IPS DF 6.9 (cell line): ENCODE data around the gene RGS4.

ENCODE experiments used
- DNase-seq: peaks from one replicate; pipeline ENCODE4 v3.0.0-alpha.2; 2013; ENCODE audit warnings: low read depth, low spot score
- H3K27ac ChIP-seq: one replicate; pipeline ENCODE4 v1.5.1; 2013; ENCODE audit warnings: low read length, control low read depth
- H3K27me3 ChIP-seq: 2 replicates; pipeline ENCODE4 v1.6.1; 2013; ENCODE audit warnings: mild to moderate bottlenecking, low read length; ENCODE audit not compliant: control insufficient read depth, insufficient read depth
- H3K36me3 ChIP-seq: 2 replicates; pipeline ENCODE4 v1.6.1; 2013; ENCODE audit warnings: low read length; ENCODE audit not compliant: control insufficient read depth, insufficient read depth
- H3K4me1 ChIP-seq: 2 replicates; pipeline ENCODE4 v1.6.1; 2013; ENCODE audit warnings: low read length; ENCODE audit not compliant: control insufficient read depth, insufficient read depth
- H3K4me3 ChIP-seq: 2 replicates; pipeline ENCODE4 v1.5.1; 2013; ENCODE audit warnings: mild to moderate bottlenecking, low read length
- H3K9me3 ChIP-seq: 2 replicates; pipeline ENCODE4 v1.6.1; 2013; ENCODE audit warnings: low read length, inconsistent platforms; ENCODE audit not compliant: control insufficient read depth, insufficient read depth
- WGBS: extraction: QIAGEN DNeasy Blood & Tissue Kit; methylation state at CpG from one replicate; pipeline ENCODE4 v1.1.7; 2013; ENCODE audit warnings: mixed read lengths, missing lambda C conversion rate; ENCODE audit not compliant: insufficient read length, insufficient coverage; 5-methylcytosine and 5-hydroxymethylcytosine counted together

The RGS4 gene

GRCh38 chr1:163094589-163094988 lies 25.4 kb downstream of the RGS4 start:
- H3K27me3 ChIP-seq = no peaks in the 10 kb centered on the region
- no peak overlapping the region for H3K4me3 ChIP-seq
- no peaks in the 10 kb centered on the region for H3K9me3 ChIP-seq
- no peak overlapping the region for H3K27ac ChIP-seq
- H3K4me1 ChIP-seq = no peaks in the 10 kb centered on the region
- WGBS = no CpG with 5 or more reads among the region's 2 CpGs
- no peak for DNase-seq
- H3K36me3 ChIP-seq = no peaks in the 10 kb centered on the region

DNA sequence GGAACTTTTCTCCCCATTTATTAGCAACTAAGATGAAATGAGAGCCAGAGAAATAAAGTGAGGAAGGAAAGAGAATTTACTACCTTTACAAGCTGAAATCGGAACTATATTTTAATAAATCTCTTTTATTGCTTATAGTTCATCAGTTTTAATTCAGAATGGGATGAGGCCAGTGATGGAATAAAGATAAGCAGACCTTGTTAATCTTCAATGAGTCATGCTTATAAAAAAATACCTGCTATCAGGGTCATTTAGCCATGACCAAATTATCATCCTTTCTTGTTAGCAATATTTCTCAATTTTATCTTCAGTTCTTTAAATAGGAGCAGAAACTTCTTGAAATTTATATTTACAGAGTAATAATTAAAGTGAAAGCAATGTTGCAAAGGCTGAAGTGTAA lies 26.1 kb downstream of the RGS4 start:
- WGBS = no CpG with 5 or more reads among the region's 1 CpG
- DNase-seq = no peak

DNA sequence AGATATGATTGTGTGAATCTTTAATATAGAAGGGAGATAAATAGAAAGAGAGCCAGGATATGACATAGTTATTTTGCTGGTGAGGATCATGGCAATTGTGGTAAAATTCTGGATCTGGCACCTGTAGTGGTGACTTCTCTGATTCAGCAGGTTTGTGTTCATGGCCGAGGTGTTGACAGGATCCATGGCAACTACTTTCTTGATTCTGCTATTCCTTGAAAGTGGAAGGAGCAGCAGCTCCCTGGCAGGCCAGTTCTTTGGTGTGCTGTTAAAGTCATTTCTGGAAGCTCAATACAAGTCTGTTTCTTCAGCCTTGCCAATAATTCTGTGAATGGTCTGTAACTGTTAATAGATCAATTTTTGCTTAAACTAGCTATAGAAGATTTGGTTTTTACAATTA lies 33.4 kb downstream of the RGS4 start:
- Histone ChIP-seq H3K27ac (no peak overlapping the region), H3K36me3 (no peaks in the 10 kb centered on the region), H3K4me3 (no peak overlapping the region), H3K9me3 (no peaks in the 10 kb centered on the region), H3K27me3 (no peaks in the 10 kb centered on the region), H3K4me1 (no peaks in the 10 kb centered on the region)
- WGBS = no CpG with 5 or more reads among the region's 1 CpG
- no peak for DNase-seq

More for the DNA sequence above, 26.1 kb downstream of the RGS4 start:
- Histone ChIP-seq H3K4me3 (no peak overlapping the region), H3K4me1 (no peaks in the 10 kb centered on the region), H3K9me3 (no peaks in the 10 kb centered on the region), H3K27ac (no peak overlapping the region), H3K27me3 (no peaks in the 10 kb centered on the region), H3K36me3 (no peaks in the 10 kb centered on the region)

DNA sequence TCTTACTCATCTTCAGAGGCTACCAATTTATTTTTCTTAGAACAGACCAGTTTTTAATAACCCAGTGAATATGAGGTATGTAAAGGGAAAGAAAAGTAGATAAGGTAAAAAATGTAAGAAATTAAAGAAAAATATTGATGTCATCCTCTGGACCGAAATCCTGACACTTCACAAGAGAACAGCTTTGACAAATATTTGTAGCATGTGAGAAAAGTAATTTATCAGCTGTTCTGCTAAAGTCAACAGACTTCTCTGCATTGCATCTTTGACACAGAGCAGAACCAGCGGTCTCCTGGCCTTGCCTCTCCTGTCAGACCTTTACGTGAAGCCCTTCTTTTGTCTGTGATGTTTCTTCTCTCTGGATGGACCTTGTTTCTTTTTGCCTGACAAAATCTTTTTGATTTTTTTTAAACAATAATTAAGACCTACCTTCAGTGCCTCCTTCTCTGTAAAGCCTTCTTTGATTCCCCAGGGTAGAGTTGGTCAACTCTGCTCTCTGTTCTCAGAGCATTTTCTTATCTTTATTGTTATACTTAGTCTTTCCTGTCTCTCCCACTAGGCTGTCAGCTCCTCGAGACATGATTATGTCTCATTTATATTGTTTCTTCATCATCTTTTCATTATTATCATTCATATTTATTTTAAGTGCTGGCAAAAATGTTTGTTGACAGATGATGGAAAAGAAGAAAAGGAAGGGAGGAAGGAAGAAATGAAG lies 35.4 kb downstream of the RGS4 start:
- WGBS = no CpG with 5 or more reads among the region's 4 CpGs
- Histone ChIP-seq H3K36me3 (no peaks in the 10 kb centered on the region), H3K4me1 (no peaks in the 10 kb centered on the region), H3K9me3 (no peaks in the 10 kb centered on the region), H3K4me3 (no peak overlapping the region), H3K27me3 (no peaks in the 10 kb centered on the region), H3K27ac (no peak overlapping the region)
- no peak for DNase-seq

DNA sequence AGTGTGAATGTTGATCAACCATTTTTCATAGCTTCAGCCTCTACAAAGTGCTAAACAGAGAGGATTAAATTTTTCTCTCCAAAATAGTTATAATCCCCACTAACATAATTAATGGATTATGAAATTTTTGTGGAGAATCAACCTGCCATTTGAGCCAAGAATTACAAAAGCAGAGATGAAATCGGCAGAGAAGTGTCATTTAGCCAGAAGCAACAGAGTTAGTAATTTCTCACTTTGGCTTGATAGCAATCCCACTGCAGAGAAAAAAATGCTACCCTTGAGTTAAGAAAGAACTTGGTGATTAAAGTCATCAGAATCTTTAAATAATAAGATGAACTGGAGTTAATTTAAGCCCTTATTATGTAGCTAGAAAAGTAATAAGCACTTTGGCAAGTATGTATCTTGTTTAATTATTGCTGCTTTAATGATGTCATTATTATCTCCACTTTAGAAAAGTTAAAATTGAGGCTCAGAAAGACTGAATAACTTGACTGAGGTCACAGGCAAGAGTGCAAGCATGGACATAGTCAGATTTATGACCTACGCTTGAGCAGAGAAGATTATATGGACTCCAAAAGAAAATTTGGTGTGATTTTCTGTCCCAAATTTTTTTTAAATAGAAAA lies 37.3 kb downstream of the RGS4 start:
- no peaks in the 10 kb centered on the region for H3K36me3 ChIP-seq
- no peaks in the 10 kb centered on the region for H3K9me3 ChIP-seq
- no peaks in the 10 kb centered on the region for H3K4me1 ChIP-seq
- H3K27me3 ChIP-seq = no peaks in the 10 kb centered on the region
- no peak for DNase-seq
- WGBS = no CpG with 5 or more reads among the region's 2 CpGs
- H3K4me3 ChIP-seq = no peak overlapping the region
- no peak overlapping the region for H3K27ac ChIP-seq

GRCh38 chr1:163107655-163108054 lies 38.5 kb downstream of the RGS4 start:
- no peak for DNase-seq
- WGBS = no CpG with 5 or more reads among the region's 5 CpGs
- Histone ChIP-seq H3K36me3 (no peaks in the 10 kb centered on the region), H3K27ac (no peak overlapping the region), H3K4me1 (no peaks in the 10 kb centered on the region), H3K9me3 (no peaks in the 10 kb centered on the region), H3K27me3 (no peaks in the 10 kb centered on the region), H3K4me3 (no peak overlapping the region)

DNA sequence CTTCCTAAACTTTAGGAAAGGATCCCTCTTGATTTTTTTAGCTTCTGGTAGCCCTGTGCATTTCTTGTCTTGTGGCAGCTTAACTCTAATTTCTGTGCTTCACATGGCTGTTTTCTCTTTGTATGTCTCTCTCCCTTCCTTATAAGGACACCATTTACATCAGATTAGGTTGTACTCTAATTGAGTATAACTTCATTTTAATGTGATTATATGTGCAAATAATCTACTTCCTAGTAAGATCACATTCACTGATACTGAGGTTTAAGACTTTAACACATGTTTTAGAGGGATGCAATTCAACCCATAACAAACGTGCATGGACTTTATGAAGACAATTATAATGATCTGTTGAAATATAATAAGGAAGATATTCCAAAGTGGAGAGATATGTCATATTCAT lies 46.7 kb downstream of the RGS4 start:
- no peaks in the 10 kb centered on the region for H3K27me3 ChIP-seq
- no CpG with 5 or more reads among the region's 1 CpG for WGBS
- DNase-seq = no peak

DNA sequence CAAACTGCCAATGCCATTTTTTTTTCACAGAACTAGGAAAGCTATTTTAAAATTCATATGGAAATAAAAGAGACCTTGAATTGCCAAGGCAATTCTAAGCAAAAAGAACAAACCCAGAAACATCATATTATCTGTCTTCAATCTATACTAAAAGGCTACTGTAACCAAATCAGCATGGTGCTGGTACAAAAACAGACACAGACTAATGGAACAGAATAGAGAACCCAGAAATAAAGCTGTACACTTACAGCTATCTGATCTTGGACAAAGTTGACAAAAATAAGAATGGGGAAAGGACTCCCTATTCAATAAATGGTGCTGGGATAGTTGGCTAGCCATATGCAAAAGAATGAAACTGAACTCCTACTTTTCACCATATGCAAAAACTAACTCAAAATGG lies 50.5 kb downstream of the RGS4 start:
- Histone ChIP-seq H3K27me3 (no peaks in the 10 kb centered on the region), H3K4me1 (no peaks in the 10 kb centered on the region), H3K36me3 (no peaks in the 10 kb centered on the region), H3K9me3 (no peaks in the 10 kb centered on the region), H3K27ac (no peak overlapping the region), H3K4me3 (no peak overlapping the region)
- no peak for DNase-seq

More for the DNA sequence above, 46.7 kb downstream of the RGS4 start:
- Histone ChIP-seq H3K4me1 (no peaks in the 10 kb centered on the region), H3K4me3 (no peak overlapping the region), H3K27ac (no peak overlapping the region), H3K9me3 (no peaks in the 10 kb centered on the region), H3K36me3 (no peaks in the 10 kb centered on the region)

DNA sequence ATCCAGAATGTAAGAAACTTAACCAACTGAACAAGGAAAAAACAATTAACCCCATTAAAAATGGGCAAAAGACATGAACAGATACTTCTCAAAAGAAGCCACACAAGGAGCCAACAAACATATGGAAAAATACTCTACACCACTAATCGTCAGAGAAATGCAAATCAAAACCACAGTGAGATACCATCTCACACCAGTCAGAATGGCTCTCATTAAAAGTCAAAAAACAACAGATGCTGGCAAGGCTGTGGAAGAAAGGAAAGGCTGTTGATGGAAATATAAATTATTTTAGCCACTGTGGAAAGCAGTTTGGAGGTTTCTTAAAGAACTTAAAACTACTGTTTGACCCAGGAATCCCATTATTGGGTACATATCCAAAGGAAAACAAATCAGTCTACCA lies 51.2 kb downstream of the RGS4 start:
- H3K36me3 ChIP-seq = no peaks in the 10 kb centered on the region
- no peaks in the 10 kb centered on the region for H3K9me3 ChIP-seq
- DNase-seq = no peak
- H3K27me3 ChIP-seq = no peaks in the 10 kb centered on the region
- H3K27ac ChIP-seq = no peak overlapping the region
- WGBS = no CpG with 5 or more reads among the region's 1 CpG
- H3K4me3 ChIP-seq = no peak overlapping the region
- no peaks in the 10 kb centered on the region for H3K4me1 ChIP-seq

GRCh38 chr1:163124812-163125211 lies 55.7 kb downstream of the RGS4 start:
- H3K36me3 ChIP-seq = no peaks in the 10 kb centered on the region
- H3K27me3 ChIP-seq = no peaks in the 10 kb centered on the region
- DNase-seq = no peak
- H3K4me3 ChIP-seq = no peak overlapping the region
- no CpG with 5 or more reads among the region's 4 CpGs for WGBS
- no peaks in the 10 kb centered on the region for H3K4me1 ChIP-seq
- no peaks in the 10 kb centered on the region for H3K9me3 ChIP-seq
- H3K27ac ChIP-seq = no peak overlapping the region
